B cell (primary cell): ENCODE results near the gene STXBP6. TPM values are rescaled to one million over a fixed set of nuclear protein-coding genes. Genes with fewer than 3 reads are reported as not detected.

Experiments used
- ATAC-seq: fragments of 200-7000 bp; cut with Tn5 transposase; one replicate; pipeline ENCODE4 v1.10.0; 2021; ENCODE audit warnings: low read depth, mild to moderate bottlenecking, moderate number of reproducible peaks, moderate library complexity
- CTCF ChIA-PET: fragments of 350-600 bp; sonication (Branson Sonifier 250); formaldehyde crosslinking; loops from one replicate; lab custom pipeline; 2021; ENCODE audit warnings: antibody characterized with exemption, inconsistent platforms; lab: Charles Lee
- POLR2A ChIA-PET: fragments of 350-600 bp; sonication (Branson Sonifier 250); formaldehyde crosslinking; loops from one replicate; lab custom pipeline; 2021; ENCODE audit warnings: antibody characterized with exemption; lab: Charles Lee
- DNase-seq: peaks from one replicate; pipeline ENCODE4 v3.0.0; 2013
- H2AFZ ChIP-seq: 2 replicates; pipeline ENCODE4 v1.6.1; 2012; ENCODE audit warnings: mild to moderate bottlenecking, low read depth, low read length; ENCODE audit not compliant: insufficient read depth, poor library complexity, severe bottlenecking
- H3K27ac ChIP-seq, 2 donors: 1 replicate in 1 of 2; 2 replicates in 1 of 2; pipeline ENCODE4 v1.5.1; 2012 to 2013; ENCODE audit warnings: low read length in 2 of 2, mild to moderate bottlenecking in 2 of 2, moderate library complexity in 1 of 2
- H3K27me3 ChIP-seq, 4 experiments: fragments of 200-600 bp in 1 of 4; sonication (generic) in 1 of 4; replicated peaks in 1 of 4; 1 replicate in 2 of 4; 2 replicates in 2 of 4; pipeline versions ENCODE4 v1.6.1 to v1.7.0; 2013 to 2016; ENCODE audit warnings: low read length in 3 of 4, mild to moderate bottlenecking in 2 of 4, mixed read lengths in 1 of 4, moderate library complexity in 1 of 4; ENCODE audit not compliant: insufficient read depth in 4 of 4, control insufficient read depth in 3 of 4; ENCODE audit errors: control extremely low read depth in 1 of 4
- H3K36me3 ChIP-seq, 2 experiments: replicated peaks in 1 of 2; 1 replicate in 1 of 2; 2 replicates in 1 of 2; pipeline versions ENCODE4 v1.6.1 to v1.7.1; 2013; ENCODE audit warnings: low read length in 1 of 2; ENCODE audit not compliant: insufficient read depth in 2 of 2, control insufficient read depth in 1 of 2; ENCODE audit errors: control extremely low read depth in 1 of 2, extremely low read depth in 1 of 2
- H3K4me1 ChIP-seq, 2 donors: fragments of 200-600 bp in 1 of 2; sonication (generic) in 1 of 2; 1 replicate in 1 of 2; 2 replicates in 1 of 2; pipeline versions ENCODE4 v1.5.1 to v1.6.1; 2013 to 2017; ENCODE audit warnings: low read length in 2 of 2; ENCODE audit not compliant: control insufficient read depth in 2 of 2, insufficient read depth in 2 of 2
- H3K4me2 ChIP-seq: replicated peaks from 2 replicates; pipeline ENCODE3; 2012; ENCODE audit warnings: mild to moderate bottlenecking, low read depth, low read length; ENCODE audit not compliant: poor library complexity, severe bottlenecking
- H3K4me3 ChIP-seq, 5 experiments: fragments of 200-600 bp in 1 of 5; sonication (generic) in 1 of 5; 1 replicate in 3 of 5; 2 replicates in 2 of 5; pipeline versions ENCODE4 v1.5.1 to v1.7.0; 2011 to 2016; ENCODE audit warnings: low read length in 4 of 5, mild to moderate bottlenecking in 4 of 5, low read depth in 2 of 5, control low read depth in 1 of 5, moderate library complexity in 1 of 5; ENCODE audit not compliant: insufficient read depth in 1 of 5; ENCODE audit errors: control extremely low read depth in 1 of 5, extremely low read depth in 1 of 5
- H3K79me2 ChIP-seq: fragments of 200-600 bp; sonication (generic); one replicate; pipeline ENCODE4 v1.6.0; 2016; ENCODE audit warnings: low read length; ENCODE audit not compliant: control insufficient read depth, insufficient read depth
- H3K9ac ChIP-seq: fragments of 200-600 bp; sonication (generic); 2 replicates; pipeline ENCODE4 v1.6.1; 2017; ENCODE audit warnings: mild to moderate bottlenecking, low read length, moderate library complexity
- H3K9me3 ChIP-seq, 3 donors: one replicate each; pipeline versions ENCODE4 v1.6.1 to v1.7.1; 2013; ENCODE audit warnings: low read length in 2 of 3; ENCODE audit not compliant: control insufficient read depth in 2 of 3, insufficient read depth in 1 of 3; ENCODE audit errors: control extremely low read depth in 1 of 3
- H4K20me1 ChIP-seq: 2 replicates; pipeline ENCODE4 v1.6.0; 2012; ENCODE audit warnings: mild to moderate bottlenecking, low read length; ENCODE audit not compliant: insufficient read depth, control insufficient read depth, poor library complexity, severe bottlenecking
- H3K27ac Mint-ChIP-seq: one replicate; pipeline ENCODE4 v1.8.0; 2021; ENCODE audit warnings: mixed read lengths
- H3K27me3 Mint-ChIP-seq: one replicate; pipeline ENCODE4 v1.8.0; 2021; ENCODE audit warnings: mixed read lengths
- H3K4me1 Mint-ChIP-seq: one replicate; pipeline ENCODE4 v1.8.0; 2021; ENCODE audit warnings: mixed read lengths
- H3K4me3 Mint-ChIP-seq: one replicate; pipeline ENCODE4 v1.8.0; 2021; ENCODE audit warnings: mixed read lengths
- H3K9me3 Mint-ChIP-seq: one replicate; pipeline ENCODE4 v1.8.0; 2022; ENCODE audit warnings: mixed read lengths; ENCODE audit not compliant: insufficient read depth
- CTCF ChIP-seq: fragments of 200-600 bp; IDR thresholded peaks from one replicate; pipeline ENCODE4 v1.8.0; 2022; ENCODE audit warnings: antibody characterized with exemption, mild to moderate bottlenecking
- EZH2 ChIP-seq: IDR thresholded peaks from 2 replicates; pipeline ENCODE4 v1.6.1; 2012; ENCODE audit warnings: borderline replicate concordance, low read depth, mild to moderate bottlenecking, moderate library complexity, low read length; ENCODE audit not compliant: insufficient read depth, poor library complexity, severe bottlenecking
- WGBS: methylation state at CpG from one replicate; pipeline ENCODE4 v1.1.5; 2013; ENCODE audit warnings: missing lambda C conversion rate; ENCODE audit not compliant: insufficient coverage; 5-methylcytosine and 5-hydroxymethylcytosine counted together
- intact Hi-C: fragments of 100-400 bp; cut with micrococcal nuclease; formaldehyde crosslinking; loops from one replicate; pipeline ENCODE4 v1.10.0; 2022
- polyA plus RNA-seq: library from polyadenylated mRNA; depleted of rRNA; stranded (reverse); fragments of >200 nt; gene quantifications from 2 replicates; pipeline ENCODE4 v1.2.3, GENCODE V29; 2012
- total RNA-seq, 2 donors: library from RNA; stranded (reverse); fragments of 120-200 nt in 1 of 2; gene quantifications; 1 replicate in 1 of 2; 2 replicates in 1 of 2; pipeline versions ENCODE4 v1.2.3 to v1.2.4, GENCODE V29; 2013 to 2022

Gene STXBP6
- total and polyA plus RNA-seq, 2 donors (not counting 1 experiment from before 2014, with no cell fraction given) = 0.01 TPM; not detected in 1

- Histone ChIP-seq H2AFZ (no peak overlapping the region), H3K4me2 (no peak overlapping the region), H3K27me3 (peaks cover 0 to 7% (median 0%) of the 10 kb centered on the region in 4 experiments), H3K9me3 (no peaks in the 10 kb centered on the region), H3K27ac (no peak overlapping the region), H3K79me2 (no peaks in the 10 kb centered on the region), H3K4me1 (no peaks in the 10 kb centered on the region), H3K4me3 (no peak overlapping the region), H3K9ac (no peak overlapping the region), H4K20me1 (no peaks in the 10 kb centered on the region), H3K36me3 (no peaks in the 10 kb centered on the region)
- TF ChIP-seq CTCF = no peak
- no peak for TF ChIP-seq EZH2
- ChIA-PET POLR2A (no interaction called here), CTCF (no interaction called here)
- no peak overlapping the region for H3K27ac Mint-ChIP-seq
- WGBS = 88% methylated on average over 2 of the region's 4 CpGs
- no peaks in the 10 kb centered on the region for H3K9me3 Mint-ChIP-seq
- no peak overlapping the region for H3K4me3 Mint-ChIP-seq
- no peak for DNase-seq
- ATAC-seq = no peak
- H3K4me1 Mint-ChIP-seq = no peaks in the 10 kb centered on the region
- H3K27me3 Mint-ChIP-seq = peaks cover 16% of the 10 kb centered on the region
- intact Hi-C loops = no loop called here
Observed at GRCh38 chr14:24851406-24851805, 198.5 kb downstream of the STXBP6 start.

GRCh38 chr14:24850072-24850471 lies 199.9 kb downstream of the STXBP6 start:
- Mint-ChIP-seq H3K27me3 (peaks cover 13% of the 10 kb centered on the region), H3K27ac (no peak overlapping the region), H3K4me1 (no peaks in the 10 kb centered on the region), H3K4me3 (no peak overlapping the region), H3K9me3 (no peaks in the 10 kb centered on the region)
- no peak for ATAC-seq
- Histone ChIP-seq H3K4me2 (no peak overlapping the region), H3K4me1 (no peaks in the 10 kb centered on the region), H3K9me3 (no peaks in the 10 kb centered on the region), H3K27me3 (peaks cover 0 to 7% (median 0%) of the 10 kb centered on the region in 4 experiments), H2AFZ (no peak overlapping the region), H3K36me3 (no peaks in the 10 kb centered on the region), H3K9ac (no peak overlapping the region), H3K4me3 (no peak overlapping the region), H3K79me2 (no peaks in the 10 kb centered on the region), H3K27ac (no peak overlapping the region), H4K20me1 (no peaks in the 10 kb centered on the region)
- WGBS = no CpG with 5 or more reads among the region's 2 CpGs
- intact Hi-C loops = no loop called here
- DNase-seq = no peak
- TF ChIP-seq CTCF (no peak), EZH2 (no peak)
- ChIA-PET CTCF (no interaction called here), POLR2A (no interaction called here)
